Upper lobe of right lung (tissue), 1 donor: ENCODE results near the gene HTRA1. TPM values are rescaled to one million over a fixed set of nuclear protein-coding genes. Genes with fewer than 3 reads are reported as not detected.

ENCODE experiments used
- ATAC-seq: fragments of 200-7000 bp; cut with Tn5 transposase; one replicate; pipeline ENCODE4 v1.9.1; 2020; ENCODE audit warnings: mild to moderate bottlenecking, moderate library complexity
- DNase-seq: peaks from one replicate; pipeline ENCODE4 v3.0.0-alpha.2; 2020
- H3K27ac ChIP-seq: fragments of 200-600 bp; one replicate; pipeline ENCODE4 v1.8.0; 2022
- H3K27me3 ChIP-seq: fragments of 200-600 bp; one replicate; pipeline ENCODE4 v1.8.0; 2022; ENCODE audit warnings: mild to moderate bottlenecking
- H3K36me3 ChIP-seq: fragments of 200-600 bp; one replicate; pipeline ENCODE4 v1.8.0; 2022
- H3K4me1 ChIP-seq: fragments of 200-600 bp; one replicate; pipeline ENCODE4 v1.8.0; 2022
- H3K4me3 ChIP-seq: fragments of 200-600 bp; one replicate; pipeline ENCODE4 v1.8.0; 2022; ENCODE audit warnings: mild to moderate bottlenecking
- H3K9me3 ChIP-seq: fragments of 200-600 bp; one replicate; pipeline ENCODE4 v1.8.0; 2022
- CTCF ChIP-seq: fragments of 200-600 bp; IDR thresholded peaks from one replicate; pipeline ENCODE4 v1.8.0; 2022; ENCODE audit warnings: antibody characterized with exemption
- intact Hi-C: fragments of 100-400 bp; cut with DNase I; formaldehyde crosslinking; loops from one replicate; pipeline ENCODE4 v1.11.0; 2022
- total RNA-seq: library from RNA; stranded (reverse); fragmentation: NEBNext Ultra II Directional; extraction: Animal tissue kit (Norgen Biotek cat#: 25700); gene quantifications from one replicate; pipeline ENCODE4 v1.2.1, GENCODE V29; 2021
- donor health status: DM: no; HTN: yes; CAD: no; lungs with severe emphysema.

The HTRA1 gene
- total RNA-seq, 1 donor from 2014 or later = 83.8 TPM

GRCh38 chr10:122426829-122427228, 34.5 kb upstream of the HTRA1 start:
- Histone ChIP-seq H3K36me3 (peaks cover 25% of the 10 kb centered on the region), H3K27me3 (no peaks in the 10 kb centered on the region), H3K4me3 (no peak overlapping the region), H3K27ac (no peak overlapping the region), H3K9me3 (no peaks in the 10 kb centered on the region), H3K4me1 (peaks cover 17% of the 10 kb centered on the region)
- DNase-seq (no peak), ATAC-seq (no peak)
- intact Hi-C loops = no loop called here
- no peak for TF ChIP-seq CTCF

- H3K27ac ChIP-seq = no peak overlapping the region
- H3K36me3 ChIP-seq = peaks cover 25% of the 10 kb centered on the region
- peaks cover 13% of the 10 kb centered on the region for H3K4me1 ChIP-seq
- H3K9me3 ChIP-seq = no peaks in the 10 kb centered on the region
- no peaks in the 10 kb centered on the region for H3K27me3 ChIP-seq
- ATAC-seq = no peak
- no peak for DNase-seq
- TF ChIP-seq CTCF = no peak
- intact Hi-C loops = no loop called here
- no peak overlapping the region for H3K4me3 ChIP-seq
Measured at GRCh38 chr10:122427280-122427679, 34.1 kb upstream of the HTRA1 start.

GRCh38 chr10:122435212-122435827, 26.0 kb upstream of the HTRA1 start:
- intact Hi-C loops = loop anchor here (10.0 kb wide), 2 partner anchors 129 to 141 kb away; partner anchors contain the start of gene DMBT1
- peak; percentile 65 for TF ChIP-seq CTCF
- Histone ChIP-seq H3K27ac (no peak overlapping the region), H3K27me3 (no peaks in the 10 kb centered on the region), H3K4me1 (no peaks in the 10 kb centered on the region), H3K36me3 (peaks cover 6% of the 10 kb centered on the region), H3K9me3 (no peaks in the 10 kb centered on the region), H3K4me3 (no peak overlapping the region)
- peak; percentile 57 for ATAC-seq
- no peak for DNase-seq

- no peak overlapping the region for H3K27ac ChIP-seq
- no peaks in the 10 kb centered on the region for H3K36me3 ChIP-seq
- H3K4me3 ChIP-seq = no peak overlapping the region
- DNase-seq = no peak
- H3K9me3 ChIP-seq = no peaks in the 10 kb centered on the region
- intact Hi-C loops = no loop called here
- no peak for TF ChIP-seq CTCF
- no peak for ATAC-seq
- no peaks in the 10 kb centered on the region for H3K4me1 ChIP-seq
- H3K27me3 ChIP-seq = no peaks in the 10 kb centered on the region
Measured at GRCh38 chr10:122441961-122442360, 19.4 kb upstream of the HTRA1 start.

GRCh38 chr10:122445469-122445868, 15.9 kb upstream of the HTRA1 start:
- ATAC-seq (no peak), DNase-seq (no peak)
- intact Hi-C loops = no loop called here
- Histone ChIP-seq H3K36me3 (no peaks in the 10 kb centered on the region), H3K27ac (no peak overlapping the region), H3K9me3 (no peaks in the 10 kb centered on the region), H3K27me3 (no peaks in the 10 kb centered on the region), H3K4me1 (no peaks in the 10 kb centered on the region), H3K4me3 (no peak overlapping the region)
- TF ChIP-seq CTCF = no peak

GRCh38 chr10:122445904-122446303, 15.4 kb upstream of the HTRA1 start:
- peak; percentile 32 for ATAC-seq
- H3K4me3 ChIP-seq = no peak overlapping the region
- intact Hi-C loops = no loop called here

More at GRCh38 chr10:122445904-122446303, 15.4 kb upstream of the HTRA1 start:
- H3K36me3 ChIP-seq = no peaks in the 10 kb centered on the region
- no peaks in the 10 kb centered on the region for H3K9me3 ChIP-seq
- no peaks in the 10 kb centered on the region for H3K27me3 ChIP-seq
- TF ChIP-seq CTCF = no peak
- no peaks in the 10 kb centered on the region for H3K4me1 ChIP-seq
- H3K27ac ChIP-seq = no peak overlapping the region
- no peak for DNase-seq
